Activated CD4-positive, alpha-beta T cell treated with anti-CD3 and anti-CD28 coated beads for 36 hours (primary cell): ENCODE results near the gene PLA2G4C. TPM values are rescaled to one million over a fixed set of nuclear protein-coding genes. Genes with fewer than 3 reads are reported as not detected.

Source experiments
- ATAC-seq: fragments of 200-7000 bp; cut with Tn5 transposase; one replicate; pipeline ENCODE4 v1.10.0; 2021; ENCODE audit warnings: mild to moderate bottlenecking, moderate library complexity
- CTCF ChIA-PET: fragments of 350-600 bp; sonication (Branson Sonifier 250); formaldehyde crosslinking; loops from one replicate; lab custom pipeline; 2021; ENCODE audit warnings: antibody characterized with exemption; lab: Charles Lee
- POLR2A ChIA-PET: fragments of 350-600 bp; sonication (Branson Sonifier 250); formaldehyde crosslinking; loops from one replicate; lab custom pipeline; 2021; ENCODE audit warnings: antibody characterized with exemption, inconsistent platforms; lab: Charles Lee
- DNase-seq: peaks from one replicate; pipeline ENCODE4 v3.0.0-alpha.2; 2020
- H3K27ac Mint-ChIP-seq: one replicate; pipeline ENCODE4 v1.8.0; 2021; ENCODE audit warnings: mixed read lengths
- H3K27me3 Mint-ChIP-seq: one replicate; pipeline ENCODE4 v1.8.0; 2021; ENCODE audit warnings: mixed read lengths
- H3K36me3 Mint-ChIP-seq: one replicate; pipeline ENCODE4 v1.8.0; 2021; ENCODE audit warnings: low read depth, mixed read lengths
- H3K4me1 Mint-ChIP-seq: one replicate; pipeline ENCODE4 v1.8.0; 2021; ENCODE audit warnings: mixed read lengths
- H3K4me3 Mint-ChIP-seq: one replicate; pipeline ENCODE4 v1.8.0; 2021; ENCODE audit warnings: mild to moderate bottlenecking, moderate library complexity, mixed read lengths
- H3K9me3 Mint-ChIP-seq: one replicate; pipeline ENCODE4 v1.8.0; 2021; ENCODE audit warnings: low read depth, mixed read lengths
- intact Hi-C, 2 experiments: fragments of 100-400 bp; cut with DNase I in 1 of 2; cut with micrococcal nuclease in 1 of 2; formaldehyde crosslinking; loops; one replicate each; pipeline versions ENCODE4 v1.14.2 to v1.15.1; 2022 to 2024; cut with DNase I, micrococcal nuclease
- total RNA-seq, 2 experiments: library from RNA; stranded (reverse); gene quantifications; one replicate each; pipeline ENCODE4 v1.2.3, GENCODE V29; 2021

PLA2G4C gene
- total RNA-seq, 2 experiments from 2014 or later, result 11.5 to 12.4 TPM

DNA sequence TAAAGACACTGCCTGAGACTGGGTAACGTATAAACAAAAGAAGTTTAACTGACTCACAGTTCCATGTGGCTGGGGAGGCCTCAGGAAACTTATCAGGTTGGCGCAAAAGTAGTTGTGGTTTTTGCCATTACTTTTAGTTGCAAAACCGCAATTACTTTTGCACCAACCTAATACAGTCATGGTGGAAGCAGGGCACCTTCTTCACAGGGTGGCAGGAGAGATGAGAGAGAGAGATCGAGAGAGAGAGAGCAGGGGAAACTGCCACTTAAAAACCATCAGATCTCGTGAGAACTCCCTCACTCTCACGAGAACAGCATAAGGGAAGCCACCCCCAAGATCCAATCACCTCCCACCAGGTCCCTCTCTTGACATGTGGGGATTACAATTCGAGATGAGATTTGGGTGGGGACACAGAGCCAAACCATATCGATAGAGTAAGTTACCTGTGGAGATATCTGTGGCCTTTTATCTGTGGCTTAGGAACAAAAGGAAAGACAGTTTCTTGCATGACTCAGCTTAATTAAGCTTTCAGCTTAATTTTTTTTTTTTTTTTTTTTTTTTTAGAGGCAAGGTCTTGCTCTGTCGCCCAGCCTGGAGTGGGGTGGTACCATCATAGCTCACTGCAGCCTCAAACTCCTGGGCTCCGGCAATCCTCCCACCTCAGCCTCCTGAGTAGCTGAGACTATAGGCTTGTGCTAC is 59.1 kb downstream of the PLA2G4C start:
- Mint-ChIP-seq H3K4me3 (no peak overlapping the region), H3K4me1 (no peaks in the 10 kb centered on the region)

GRCh38 chr19:48044561-48044960 is 66.1 kb downstream of the PLA2G4C start:
- Mint-ChIP-seq H3K27me3 (peaks cover 25% of the 10 kb centered on the region), H3K4me1 (no peaks in the 10 kb centered on the region), H3K36me3 (no peaks in the 10 kb centered on the region), H3K27ac (no peak overlapping the region), H3K9me3 (peaks cover 2% of the 10 kb centered on the region), H3K4me3 (no peak overlapping the region)
- ATAC-seq, result no peak
- DNase-seq, result no peak
- intact Hi-C loops, result no loop called here
- ChIA-PET CTCF (no interaction called here), POLR2A (interaction anchor here (0.6 kb wide), 1 partner anchor 159 kb away, joined by 3 read pairs; no protein-coding TSS in a partner anchor)

More for the DNA sequence above, 59.1 kb downstream of the PLA2G4C start:
- ChIA-PET CTCF (no interaction called here), POLR2A (no interaction called here)
- Mint-ChIP-seq H3K9me3 (no peaks in the 10 kb centered on the region), H3K36me3 (peaks cover 4% of the 10 kb centered on the region), H3K27me3 (no peaks in the 10 kb centered on the region), H3K27ac (no peak overlapping the region)
- intact Hi-C loops, result no loop called here
- no peak for DNase-seq
- ATAC-seq, result no peak

GRCh38 chr19:48043675-48044258 is 66.8 kb downstream of the PLA2G4C start, which contains the start of gene CABP5:
Gene CABP5, minus strand, starts transcription at chr19:48044079. Its CDS starts 157 bp downstream, at chr19:48043922.
- no peaks in the 10 kb centered on the region for H3K36me3 Mint-ChIP-seq
- H3K4me3 Mint-ChIP-seq, result no peak within 1 kb of the TSS
- POLR2A ChIA-PET, result no interaction called here
- H3K27ac Mint-ChIP-seq, result no peak within 1 kb of the TSS
- no peaks in the 10 kb centered on the region for H3K4me1 Mint-ChIP-seq
- no peak for DNase-seq
- intact Hi-C loops, result no loop called here
- H3K9me3 Mint-ChIP-seq, result peaks cover 2% of the 10 kb centered on the region
- no peak for ATAC-seq
- H3K27me3 Mint-ChIP-seq, result peaks cover 31% of the 10 kb centered on the region
- CTCF ChIA-PET, result no interaction called here

- peaks cover 2% of the 10 kb centered on the region for H3K9me3 Mint-ChIP-seq
- POLR2A ChIA-PET, result no interaction called here
- intact Hi-C loops, result no loop called here
- CTCF ChIA-PET, result interaction anchor here (0.6 kb wide), 1 partner anchor 15 kb away, joined by 5 read pairs; no protein-coding TSS in a partner anchor
- H3K4me3 Mint-ChIP-seq, result no peak overlapping the region
- H3K27me3 Mint-ChIP-seq, result peaks cover 32% of the 10 kb centered on the region
- no peak overlapping the region for H3K27ac Mint-ChIP-seq
- DNase-seq (no peak), ATAC-seq (no peak)
- no peaks in the 10 kb centered on the region for H3K36me3 Mint-ChIP-seq
- H3K4me1 Mint-ChIP-seq, result no peaks in the 10 kb centered on the region
Observed at GRCh38 chr19:48041877-48042580, 68.6 kb downstream of the PLA2G4C start.

GRCh38 chr19:48036765-48037164 is 73.9 kb downstream of the PLA2G4C start:
- Mint-ChIP-seq H3K27ac (no peak overlapping the region), H3K4me1 (no peaks in the 10 kb centered on the region), H3K27me3 (peaks cover 41% of the 10 kb centered on the region), H3K36me3 (no peaks in the 10 kb centered on the region), H3K4me3 (no peak overlapping the region), H3K9me3 (peaks cover 7% of the 10 kb centered on the region)
- intact Hi-C loops, result no loop called here
- CTCF ChIA-PET, result no interaction called here
- ATAC-seq (no peak), DNase-seq (no peak)
- POLR2A ChIA-PET, result no interaction called here

GRCh38 chr19:48033604-48034003 is 77.0 kb downstream of the PLA2G4C start:
- intact Hi-C loops, result no loop called here
- POLR2A ChIA-PET, result no interaction called here
- CTCF ChIA-PET, result interaction anchor here (0.8 kb wide), 1 partner anchor 1125 kb away, joined by 3 read pairs; no protein-coding TSS in a partner anchor
- Mint-ChIP-seq H3K27ac (no peak overlapping the region), H3K4me1 (no peaks in the 10 kb centered on the region), H3K9me3 (peaks cover 7% of the 10 kb centered on the region), H3K36me3 (no peaks in the 10 kb centered on the region), H3K4me3 (no peak overlapping the region), H3K27me3 (peaks cover 29% of the 10 kb centered on the region)
- DNase-seq (no peak), ATAC-seq (no peak)

- no peaks in the 10 kb centered on the region for H3K9me3 Mint-ChIP-seq
- H3K36me3 Mint-ChIP-seq, result no peaks in the 10 kb centered on the region
- CTCF ChIA-PET, result no interaction called here
- no peak overlapping the region for H3K27ac Mint-ChIP-seq
- H3K4me3 Mint-ChIP-seq, result no peak overlapping the region
- ATAC-seq (no peak), DNase-seq (no peak)
- POLR2A ChIA-PET, result interaction anchor here (0.7 kb wide), 1 partner anchor 41 kb away, joined by 3 read pairs; no protein-coding TSS in a partner anchor
- no peaks in the 10 kb centered on the region for H3K4me1 Mint-ChIP-seq
- intact Hi-C loops, result no loop called here
- H3K27me3 Mint-ChIP-seq, result peaks cover 31% of the 10 kb centered on the region
Observed at GRCh38 chr19:48030073-48030472, 80.5 kb downstream of the PLA2G4C start.

DNA sequence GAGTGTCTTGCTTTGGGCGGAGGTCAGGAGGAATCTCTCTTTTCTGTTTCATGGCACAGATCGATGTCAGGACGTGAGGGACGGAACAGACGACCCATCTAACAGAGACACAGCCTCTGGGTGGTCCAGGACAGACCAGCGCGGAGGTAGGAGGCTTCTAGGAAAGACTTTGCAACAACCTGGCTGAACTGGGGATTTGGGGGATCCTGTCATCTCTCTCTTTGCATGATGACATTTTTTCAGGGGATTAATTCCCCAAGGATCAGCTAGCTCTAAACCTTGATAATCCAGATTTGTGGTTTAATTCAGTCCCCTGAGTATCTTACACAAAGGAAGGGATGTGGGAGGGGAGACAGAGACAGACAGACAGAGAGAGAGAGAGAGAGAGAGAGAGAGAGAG is 81.2 kb downstream of the PLA2G4C start:
- no peak for ATAC-seq
- no peak overlapping the region for H3K4me3 Mint-ChIP-seq
- no peaks in the 10 kb centered on the region for H3K36me3 Mint-ChIP-seq
- H3K27ac Mint-ChIP-seq, result no peak overlapping the region
- H3K4me1 Mint-ChIP-seq, result no peaks in the 10 kb centered on the region
- DNase-seq, result no peak
- peaks cover 33% of the 10 kb centered on the region for H3K27me3 Mint-ChIP-seq
- ChIA-PET POLR2A (no interaction called here), CTCF (no interaction called here)
- H3K9me3 Mint-ChIP-seq, result no peaks in the 10 kb centered on the region
- intact Hi-C loops, result no loop called here

DNA sequence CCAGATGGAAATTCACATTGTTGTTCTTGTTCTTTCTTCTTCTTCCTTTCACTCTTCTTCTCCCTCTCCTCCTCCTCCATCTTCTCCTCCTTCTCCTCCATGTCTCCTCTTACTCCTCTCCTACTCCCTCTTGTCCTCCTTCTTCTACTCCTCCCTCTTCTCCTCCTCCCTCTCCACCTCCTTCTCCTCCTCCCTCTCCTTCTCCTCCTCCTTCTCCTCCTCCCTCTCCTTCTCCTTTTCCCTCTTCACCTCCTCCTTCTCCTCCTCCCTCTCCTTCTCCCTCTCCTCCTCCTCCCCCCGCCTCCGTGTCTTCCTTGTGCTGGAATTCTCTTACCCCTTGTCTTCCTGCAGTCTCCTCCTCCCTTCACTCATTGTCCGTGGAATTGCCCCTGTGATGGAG is 85.1 kb downstream of the PLA2G4C start:
- CTCF ChIA-PET, result interaction anchor here (0.7 to 1.6 kb wide), 2 partner anchors 14 to 20 kb away, joined by 3 to 4 read pairs; no protein-coding TSS in a partner anchor
- H3K4me1 Mint-ChIP-seq, result no peaks in the 10 kb centered on the region
- intact Hi-C loops, result no loop called here
- H3K4me3 Mint-ChIP-seq, result no peak overlapping the region
- no peak overlapping the region for H3K27ac Mint-ChIP-seq
- no peaks in the 10 kb centered on the region for H3K9me3 Mint-ChIP-seq
- DNase-seq, result no peak
- POLR2A ChIA-PET, result no interaction called here
- no peak for ATAC-seq
- H3K27me3 Mint-ChIP-seq, result peaks cover 37% of the 10 kb centered on the region
- H3K36me3 Mint-ChIP-seq, result no peaks in the 10 kb centered on the region

DNA sequence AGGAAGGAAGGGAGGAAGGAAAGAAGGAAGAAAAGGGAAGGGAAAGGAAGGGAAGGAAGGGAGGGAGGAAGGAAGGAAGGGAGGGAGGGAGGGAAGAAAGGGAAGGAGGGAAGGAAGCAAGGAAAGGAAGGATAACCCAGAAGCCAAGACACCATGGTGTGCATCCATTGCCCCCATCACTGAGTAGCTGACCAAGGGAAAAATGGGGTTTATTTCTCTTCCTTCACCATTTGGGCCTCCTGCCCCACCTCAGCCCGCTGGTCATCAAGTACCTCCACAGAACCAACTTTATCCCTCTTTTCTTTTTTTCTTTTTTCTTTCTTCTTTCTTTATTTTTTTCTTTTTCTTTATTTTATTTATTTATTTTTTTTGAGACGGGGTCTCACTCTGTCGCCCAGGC is 87.1 kb downstream of the PLA2G4C start:
- Mint-ChIP-seq H3K27me3 (peaks cover 36% of the 10 kb centered on the region), H3K9me3 (no peaks in the 10 kb centered on the region), H3K36me3 (no peaks in the 10 kb centered on the region), H3K4me3 (no peak overlapping the region), H3K4me1 (no peaks in the 10 kb centered on the region), H3K27ac (no peak overlapping the region)
- ChIA-PET POLR2A (no interaction called here), CTCF (no interaction called here)
- ATAC-seq (no peak), DNase-seq (no peak)
- intact Hi-C loops, result no loop called here

- ChIA-PET POLR2A (no interaction called here), CTCF (no interaction called here)
- Mint-ChIP-seq H3K9me3 (no peaks in the 10 kb centered on the region), H3K27ac (no peak overlapping the region), H3K4me1 (no peaks in the 10 kb centered on the region), H3K36me3 (no peaks in the 10 kb centered on the region), H3K4me3 (no peak overlapping the region), H3K27me3 (peaks cover 38% of the 10 kb centered on the region)
- ATAC-seq (no peak), DNase-seq (no peak)
- intact Hi-C loops, result no loop called here
Observed at GRCh38 chr19:48023011-48023410, 87.6 kb downstream of the PLA2G4C start.
